Ishikawa (cell line): ENCODE measurements around the gene RPRD1A.

Experiments used
- CEBPB ChIP-seq: IDR thresholded peaks from 2 replicates; pipeline ENCODE4 v1.6.1; 2012
- CREB1 ChIP-seq: IDR thresholded peaks from 2 replicates; pipeline ENCODE4 v1.6.1; 2012; ENCODE audit warnings: low read depth
- EGR1 ChIP-seq: IDR thresholded peaks from 2 replicates; pipeline ENCODE4 v1.6.1; 2012
- EP300 ChIP-seq: IDR thresholded peaks from 2 replicates; pipeline ENCODE4 v1.6.1; 2012; ENCODE audit warnings: borderline replicate concordance
- FOXM1 ChIP-seq: IDR thresholded peaks from 2 replicates; pipeline ENCODE4 v1.6.1; 2012; ENCODE audit warnings: low read depth, borderline replicate concordance
- MAX ChIP-seq: IDR thresholded peaks from 2 replicates; pipeline ENCODE4 v1.6.1; 2012
- NFIC ChIP-seq: IDR thresholded peaks from 2 replicates; pipeline ENCODE4 v1.6.1; 2012
- RAD21 ChIP-seq: IDR thresholded peaks from 2 replicates; pipeline ENCODE4 v1.6.1; 2012; ENCODE audit warnings: low read depth
- REST ChIP-seq: IDR thresholded peaks from 2 replicates; pipeline ENCODE4 v1.6.1; 2012; ENCODE audit warnings: low read depth, mild to moderate bottlenecking
- TAF1 ChIP-seq: IDR thresholded peaks from 2 replicates; pipeline ENCODE4 v1.6.1; 2012; ENCODE audit warnings: low read depth, mild to moderate bottlenecking
- TCF12 ChIP-seq: IDR thresholded peaks from 2 replicates; pipeline ENCODE4 v1.6.1; 2012; ENCODE audit warnings: low read depth
- TEAD4 ChIP-seq: IDR thresholded peaks from 2 replicates; pipeline ENCODE4 v1.6.1; 2012
- USF1 ChIP-seq: IDR thresholded peaks from 2 replicates; pipeline ENCODE4 v1.6.1; 2012
- YY1 ChIP-seq: IDR thresholded peaks from 2 replicates; pipeline ENCODE4 v1.6.1; 2012; ENCODE audit warnings: low read depth
- ZBTB7A ChIP-seq: IDR thresholded peaks from 2 replicates; pipeline ENCODE4 v1.6.1; 2012; ENCODE audit warnings: low read depth

The RPRD1A gene

GRCh38 chr18:36045241-36045991 lies 21.9 kb downstream of the RPRD1A start:
- TF ChIP-seq CEBPB (no peak), EGR1 (no peak), RAD21 (no peak), MAX (no peak), EP300 (no peak), ZBTB7A (no peak), YY1 (no peak), TCF12 (no peak), FOXM1 (no peak), CREB1 (no peak), USF1 (no peak), REST (no peak), NFIC (no peak), TAF1 (no peak)

GRCh38 chr18:36043153-36043552 lies 24.2 kb downstream of the RPRD1A start:
- TF ChIP-seq REST, result no peak
- no peak for TF ChIP-seq USF1
- no peak for TF ChIP-seq NFIC
- no peak for TF ChIP-seq TCF12
- TF ChIP-seq MAX, result no peak

- TF ChIP-seq NFIC, result no peak
- no peak for TF ChIP-seq EP300
- TF ChIP-seq TCF12, result no peak
- TF ChIP-seq RAD21, result no peak
- TF ChIP-seq CREB1, result no peak
- no peak for TF ChIP-seq CEBPB
- TF ChIP-seq USF1, result no peak
- TF ChIP-seq YY1, result no peak
- TF ChIP-seq EGR1, result no peak
- no peak for TF ChIP-seq FOXM1
- no peak for TF ChIP-seq ZBTB7A
- TF ChIP-seq TAF1, result no peak
- no peak for TF ChIP-seq REST
- TF ChIP-seq TEAD4, result no peak
- TF ChIP-seq MAX, result no peak
These were observed 26.2 kb downstream of the RPRD1A start for GRCh38 chr18:36041146-36041545.

- no peak for TF ChIP-seq NFIC
- TF ChIP-seq TCF12, result no peak
- TF ChIP-seq CREB1, result no peak
- TF ChIP-seq EP300, result no peak
- no peak for TF ChIP-seq FOXM1
- TF ChIP-seq REST, result no peak
- TF ChIP-seq TEAD4, result no peak
- TF ChIP-seq RAD21, result no peak
- TF ChIP-seq TAF1, result no peak
- TF ChIP-seq ZBTB7A, result no peak
- no peak for TF ChIP-seq CEBPB
- no peak for TF ChIP-seq USF1
- TF ChIP-seq EGR1, result no peak
- no peak for TF ChIP-seq YY1
- no peak for TF ChIP-seq MAX
These were observed 29.2 kb downstream of the RPRD1A start for GRCh38 chr18:36038102-36038663.
